Fibroblast of villous mesenchyme (primary cell): ENCODE measurements around the gene BCR. TPM values are rescaled to one million over a fixed set of nuclear protein-coding genes. Genes with fewer than 3 reads are reported as not detected.

Experiments used
- DNase-seq: peaks from one replicate; pipeline ENCODE4 v3.0.0-alpha.2; 2010; ENCODE audit warnings: low read depth
- H3K4me3 ChIP-seq: 2 replicates; pipeline ENCODE4 v1.5.1; 2011; ENCODE audit warnings: low read depth, mild to moderate bottlenecking, low read length
- total RNA-seq: library from RNA; depleted of rRNA; stranded (reverse); fragments of >200 nt; gene quantifications from 2 replicates; pipeline ENCODE4 v1.2.3, GENCODE V29; 2012
- TF ChIP-seq, protein P1 (sequence below): IDR thresholded peaks from 2 replicates; pipeline ENCODE4 v1.5.1; 2012; ENCODE audit warnings: low read depth, mild to moderate bottlenecking, low read length; ENCODE audit not compliant: insufficient read depth

The BCR gene
- total RNA-seq, 1 donor = 36.7 TPM

DNA sequence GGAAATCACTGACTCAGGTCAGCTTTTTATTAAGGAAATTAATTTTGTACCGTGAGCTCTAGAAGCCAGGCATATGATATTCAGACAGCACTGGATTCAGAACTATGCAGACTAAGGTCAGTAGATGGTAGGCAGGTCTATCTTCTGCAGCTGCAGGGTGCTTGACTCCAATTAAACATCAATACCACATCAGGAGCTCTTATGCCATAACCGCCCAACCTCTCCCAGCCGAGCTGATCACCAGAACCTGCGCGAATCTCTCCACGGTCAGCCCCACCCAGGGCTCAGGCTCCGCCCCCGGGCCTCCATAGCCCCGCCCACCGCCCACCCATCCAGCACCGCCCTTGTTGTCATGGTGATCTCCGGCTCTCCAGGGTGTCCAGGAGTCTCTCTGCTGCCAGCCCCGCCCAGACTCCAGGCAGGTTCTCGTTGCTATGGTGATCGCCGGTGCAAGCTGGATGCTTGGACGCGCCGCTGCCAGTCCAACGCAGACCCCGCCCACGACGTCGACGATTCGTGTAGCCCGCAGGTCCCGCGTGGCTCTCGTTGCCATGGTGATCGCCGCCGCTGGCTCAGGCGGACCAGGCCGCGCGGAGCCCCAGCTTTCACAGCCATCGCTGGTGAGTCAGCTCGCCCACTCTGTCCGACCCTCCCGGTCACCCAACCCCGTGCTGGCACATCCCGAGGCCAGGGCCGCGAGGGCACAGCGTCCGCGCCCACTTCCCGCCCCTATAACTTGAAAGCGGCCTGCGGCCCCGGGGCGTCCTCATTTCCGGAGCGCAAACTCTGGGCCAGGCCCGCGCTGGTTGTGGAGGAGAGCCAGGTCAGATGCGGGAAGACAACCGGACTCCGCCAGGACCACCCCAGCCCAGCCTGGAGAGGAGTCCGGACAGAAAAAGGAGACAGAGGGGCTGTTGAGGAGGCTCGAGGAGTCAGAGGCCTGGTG lies 35.1 kb upstream of the BCR start, which contains the start of gene RAB36:
RAB36 (plus strand) TSS at position 546 of the 946 bp plus-strand sequence. CDS start 1,140 bp downstream, outside the sequence.
- TF ChIP-seq, protein P1, sequence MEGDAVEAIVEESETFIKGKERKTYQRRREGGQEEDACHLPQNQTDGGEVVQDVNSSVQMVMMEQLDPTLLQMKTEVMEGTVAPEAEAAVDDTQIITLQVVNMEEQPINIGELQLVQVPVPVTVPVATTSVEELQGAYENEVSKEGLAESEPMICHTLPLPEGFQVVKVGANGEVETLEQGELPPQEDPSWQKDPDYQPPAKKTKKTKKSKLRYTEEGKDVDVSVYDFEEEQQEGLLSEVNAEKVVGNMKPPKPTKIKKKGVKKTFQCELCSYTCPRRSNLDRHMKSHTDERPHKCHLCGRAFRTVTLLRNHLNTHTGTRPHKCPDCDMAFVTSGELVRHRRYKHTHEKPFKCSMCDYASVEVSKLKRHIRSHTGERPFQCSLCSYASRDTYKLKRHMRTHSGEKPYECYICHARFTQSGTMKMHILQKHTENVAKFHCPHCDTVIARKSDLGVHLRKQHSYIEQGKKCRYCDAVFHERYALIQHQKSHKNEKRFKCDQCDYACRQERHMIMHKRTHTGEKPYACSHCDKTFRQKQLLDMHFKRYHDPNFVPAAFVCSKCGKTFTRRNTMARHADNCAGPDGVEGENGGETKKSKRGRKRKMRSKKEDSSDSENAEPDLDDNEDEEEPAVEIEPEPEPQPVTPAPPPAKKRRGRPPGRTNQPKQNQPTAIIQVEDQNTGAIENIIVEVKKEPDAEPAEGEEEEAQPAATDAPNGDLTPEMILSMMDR = no peak
- peak within 1 kb of the TSS; percentile 64 for H3K4me3 ChIP-seq
- peak; percentile 98 for DNase-seq

DNA sequence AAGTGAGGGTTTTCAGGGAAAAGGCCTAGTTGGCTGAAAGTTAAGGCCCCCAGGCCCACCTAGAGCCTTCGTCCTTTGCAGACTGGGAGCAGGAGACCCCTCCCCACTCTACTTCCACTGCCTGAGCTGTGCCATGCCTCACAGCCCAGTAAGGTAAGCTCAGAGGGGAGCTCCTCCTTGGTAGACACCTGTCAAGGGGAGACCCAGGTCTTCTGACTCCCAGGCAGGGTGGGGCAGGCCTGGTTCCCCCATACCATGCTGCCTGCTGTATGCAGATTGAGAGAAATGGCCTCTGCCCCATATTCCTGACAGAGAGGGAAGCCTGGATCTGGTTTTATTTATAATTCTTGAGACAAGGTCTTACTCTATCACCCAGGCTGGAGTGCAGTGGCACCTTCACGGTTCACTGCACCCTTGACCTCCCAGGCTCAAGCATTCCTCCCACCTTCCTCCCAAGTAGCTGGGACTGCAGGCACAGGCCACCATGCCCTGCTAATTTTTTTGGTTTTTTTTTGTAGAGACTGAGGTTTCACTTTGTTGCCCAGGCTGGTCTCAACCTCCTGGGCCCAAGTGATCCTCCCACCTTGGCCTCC lies 34.3 kb upstream of the BCR start:
- TF ChIP-seq, protein P1 = no peak
- H3K4me3 ChIP-seq = peak overlapping the region; percentile 64
- no peak for DNase-seq

DNA sequence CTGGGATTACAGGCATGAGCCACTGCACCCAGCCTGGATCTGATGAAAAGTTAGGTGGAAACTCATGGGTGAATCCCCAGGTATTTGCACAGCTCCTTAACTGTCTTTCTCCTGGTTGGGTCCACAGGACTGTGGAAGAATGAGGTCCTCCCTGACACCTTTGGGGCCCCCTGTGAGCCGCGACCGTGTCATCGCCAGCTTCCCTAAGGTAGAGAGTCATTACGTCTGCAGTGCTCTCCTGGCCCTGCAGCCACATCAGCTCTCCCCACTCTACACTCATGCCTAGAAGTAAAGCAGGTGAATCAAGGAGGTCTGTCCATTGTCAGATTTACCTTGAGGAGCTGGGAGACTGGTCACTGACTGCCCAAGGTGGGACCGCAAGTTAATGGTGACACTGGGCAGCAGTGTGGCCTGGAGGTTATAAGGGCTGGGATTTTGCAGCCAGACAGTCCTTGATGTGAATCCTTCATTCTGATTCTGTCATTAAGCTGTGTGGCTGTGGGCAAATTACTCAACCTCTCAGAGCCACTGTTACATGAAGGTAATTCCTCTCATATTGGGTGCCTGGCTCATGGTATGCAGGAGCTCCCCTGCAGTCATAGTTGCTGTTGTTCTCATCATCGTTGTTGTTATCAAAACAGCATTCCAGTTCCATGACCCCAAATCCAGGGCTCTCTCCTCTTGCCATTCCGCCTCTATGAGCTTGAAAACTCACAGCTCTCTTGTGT lies 33.7 kb upstream of the BCR start:
- H3K4me3 ChIP-seq = no peak overlapping the region
- DNase-seq = no peak
- TF ChIP-seq, protein P1 = no peak

DNA sequence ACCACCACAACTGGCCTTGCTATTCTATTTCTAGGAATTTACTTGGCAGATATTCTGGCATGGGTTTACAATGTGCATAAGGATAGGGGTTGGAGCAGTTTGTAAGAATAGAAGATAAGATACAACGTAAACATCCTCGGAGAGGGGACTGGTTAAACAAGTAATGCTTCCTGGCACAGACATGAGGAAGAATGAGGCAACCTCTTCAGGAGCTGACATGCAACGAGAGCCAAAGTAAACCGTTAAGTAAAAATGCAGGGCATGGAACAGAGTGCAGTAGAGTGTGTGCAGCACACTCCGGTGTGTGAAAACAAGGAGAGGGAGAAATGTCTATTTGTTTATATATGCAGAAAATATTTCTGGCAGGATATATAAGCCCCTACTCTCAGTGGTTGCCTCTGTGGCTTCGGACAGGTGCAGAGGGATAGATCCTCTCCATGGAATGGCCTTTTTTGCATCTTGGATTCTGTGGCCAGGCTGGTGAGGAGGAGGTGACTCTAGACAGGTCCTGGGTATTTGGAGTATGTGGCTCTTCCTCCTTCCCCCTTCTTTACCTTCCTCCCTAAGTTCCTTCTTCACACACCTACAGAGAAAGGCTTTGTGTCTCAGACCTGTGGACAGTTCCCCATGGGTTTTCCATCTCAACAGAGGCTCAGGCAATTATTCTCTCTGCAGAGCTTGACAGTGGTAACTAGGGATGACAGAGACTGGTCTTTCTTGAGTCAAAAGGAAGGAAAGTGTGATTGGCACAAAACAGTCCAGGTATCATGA lies 32.5 kb upstream of the BCR start:
- H3K4me3 ChIP-seq = no peak overlapping the region
- TF ChIP-seq, protein P1 = no peak
- peak; percentile 83 for DNase-seq

DNA sequence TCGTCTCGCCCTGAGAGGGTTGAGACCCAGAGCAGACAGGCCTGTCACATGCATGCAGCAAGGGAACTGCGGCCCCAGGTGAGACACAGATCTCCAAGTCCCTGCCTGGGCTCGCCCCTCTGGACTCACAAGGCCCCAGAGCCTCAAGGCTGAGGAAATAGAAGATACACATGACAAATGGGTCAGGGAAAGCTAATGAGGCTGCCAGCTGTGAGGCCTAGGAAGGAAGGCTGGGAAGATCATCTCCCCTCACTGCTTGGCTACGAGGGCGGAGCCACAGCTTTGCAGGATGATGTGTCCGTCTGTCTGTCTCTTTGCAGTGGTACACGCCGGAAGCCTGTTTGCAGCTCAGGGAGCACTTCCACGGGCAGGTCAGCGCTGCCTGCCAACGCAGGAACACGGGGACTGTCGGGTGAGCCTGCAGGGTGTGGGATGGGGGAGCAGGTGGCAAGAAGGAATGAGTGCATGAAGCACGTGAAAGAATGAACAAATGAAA lies 30.5 kb upstream of the BCR start:
- H3K4me3 ChIP-seq = no peak overlapping the region
- no peak for DNase-seq
- TF ChIP-seq, protein P1 = no peak

DNA sequence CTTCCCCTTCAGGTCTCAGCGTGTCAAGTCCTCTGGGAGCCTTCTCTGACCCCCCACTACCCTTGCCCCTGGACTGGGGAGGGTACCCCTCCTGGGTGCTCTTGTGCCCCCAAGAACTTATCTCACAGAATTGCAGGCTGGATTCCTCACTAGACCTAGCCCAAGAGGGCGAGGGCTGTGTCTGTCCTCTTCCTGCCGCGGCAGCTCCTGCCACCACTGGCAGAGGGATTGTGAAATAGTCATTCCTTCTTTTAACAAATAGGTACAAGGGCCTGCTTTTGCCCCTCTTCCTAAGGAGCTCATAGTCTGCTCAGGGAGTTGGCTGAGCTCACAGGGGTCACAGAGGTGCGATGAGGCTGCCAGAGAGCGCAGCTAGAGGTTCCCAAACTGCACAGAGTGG lies 29.5 kb upstream of the BCR start:
- no peak overlapping the region for H3K4me3 ChIP-seq
- no peak for DNase-seq

More for the DNA sequence above, 29.5 kb upstream of the BCR start:
- TF ChIP-seq, protein P1 = no peak
